ENCODE data around the gene CALCOCO1.

GRCh38 chr12:53698948-53699677 lies 28.1 kb downstream of the CALCOCO1 start:
- TF ChIP-seq, protein P1, sequence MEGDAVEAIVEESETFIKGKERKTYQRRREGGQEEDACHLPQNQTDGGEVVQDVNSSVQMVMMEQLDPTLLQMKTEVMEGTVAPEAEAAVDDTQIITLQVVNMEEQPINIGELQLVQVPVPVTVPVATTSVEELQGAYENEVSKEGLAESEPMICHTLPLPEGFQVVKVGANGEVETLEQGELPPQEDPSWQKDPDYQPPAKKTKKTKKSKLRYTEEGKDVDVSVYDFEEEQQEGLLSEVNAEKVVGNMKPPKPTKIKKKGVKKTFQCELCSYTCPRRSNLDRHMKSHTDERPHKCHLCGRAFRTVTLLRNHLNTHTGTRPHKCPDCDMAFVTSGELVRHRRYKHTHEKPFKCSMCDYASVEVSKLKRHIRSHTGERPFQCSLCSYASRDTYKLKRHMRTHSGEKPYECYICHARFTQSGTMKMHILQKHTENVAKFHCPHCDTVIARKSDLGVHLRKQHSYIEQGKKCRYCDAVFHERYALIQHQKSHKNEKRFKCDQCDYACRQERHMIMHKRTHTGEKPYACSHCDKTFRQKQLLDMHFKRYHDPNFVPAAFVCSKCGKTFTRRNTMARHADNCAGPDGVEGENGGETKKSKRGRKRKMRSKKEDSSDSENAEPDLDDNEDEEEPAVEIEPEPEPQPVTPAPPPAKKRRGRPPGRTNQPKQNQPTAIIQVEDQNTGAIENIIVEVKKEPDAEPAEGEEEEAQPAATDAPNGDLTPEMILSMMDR (IDR thresholded peaks at IDR 0.05) = no peak
- TF ChIP-seq POLR2A (IDR thresholded peaks at IDR 0.05) = no peak

All from thyroid gland (tissue), 4 donors.